WTC11 (cell line): Measurements from ENCODE around the gene WDR62. TPM values are rescaled to one million over a fixed set of nuclear protein-coding genes. Genes with fewer than 3 reads are reported as not detected.

ENCODE experiments used
- ATAC-seq: fragments of 200-7000 bp; cut with Tn5 transposase; 2 replicates; pipeline ENCODE4 v1.10.0; 2021; ENCODE audit warnings: mild to moderate bottlenecking, moderate library complexity
- CTCF ChIA-PET: fragments of 300-600 bp; sonication (Branson Sonifier 250); formaldehyde crosslinking; loops from one replicate; lab custom pipeline; 2021; ENCODE audit warnings: antibody characterized with exemption; lab: Charles Lee
- POLR2A ChIA-PET: fragments of 350-600 bp; sonication (Branson Sonifier 250); formaldehyde crosslinking; loops from one replicate; lab custom pipeline; 2021; ENCODE audit warnings: antibody characterized with exemption; lab: Charles Lee
- DNase-seq: peaks from one replicate; pipeline ENCODE4 v3.0.0; 2021; ENCODE audit warnings: low spot score
- H3K27ac Mint-ChIP-seq: 2 replicates; pipeline ENCODE4 v1.8.0; 2021; ENCODE audit warnings: mixed read lengths
- H3K27me3 Mint-ChIP-seq: 2 replicates; pipeline ENCODE4 v1.8.0; 2021; ENCODE audit warnings: low read depth, mild to moderate bottlenecking, moderate library complexity, mixed read lengths
- H3K36me3 Mint-ChIP-seq: 2 replicates; pipeline ENCODE4 v1.8.0; 2021; ENCODE audit warnings: mixed read lengths
- H3K4me1 Mint-ChIP-seq: 2 replicates; pipeline ENCODE4 v1.8.0; 2022; ENCODE audit warnings: mixed read lengths
- H3K4me3 Mint-ChIP-seq: 2 replicates; pipeline ENCODE4 v1.8.0; 2021; ENCODE audit warnings: mild to moderate bottlenecking, moderate library complexity, mixed read lengths
- H3K9me3 Mint-ChIP-seq: 2 replicates; pipeline ENCODE4 v1.8.0; 2021; ENCODE audit warnings: mixed read lengths
- CREM ChIP-seq: sonication (generic); formaldehyde crosslinking; IDR thresholded peaks from 2 replicates; pipeline ENCODE4 v1.8.1; 2022; ENCODE audit warnings: mild to moderate bottlenecking, missing genetic modification reagents, moderate library complexity
- FOXP1 ChIP-seq: sonication (generic); formaldehyde crosslinking; IDR thresholded peaks from 2 replicates; pipeline ENCODE4 v1.8.0; 2022; ENCODE audit warnings: missing genetic modification reagents, mild to moderate bottlenecking, moderate library complexity, borderline replicate concordance
- IRF2 ChIP-seq: sonication (generic); formaldehyde crosslinking; IDR thresholded peaks from 2 replicates; pipeline ENCODE4 v1.8.0; 2022; ENCODE audit warnings: low read depth, missing genetic modification reagents, borderline replicate concordance
- JAZF1 ChIP-seq: fragments of 250-450 bp; sonication (Bioruptor Pico); IDR thresholded peaks from 2 replicates; pipeline ENCODE4 v1.9.0; 2021; ENCODE audit warnings: moderate library complexity, mild to moderate bottlenecking, inconsistent platforms
- JUN ChIP-seq: sonication (generic); formaldehyde crosslinking; IDR thresholded peaks from 2 replicates; pipeline ENCODE4 v1.8.0; 2023; ENCODE audit warnings: mild to moderate bottlenecking, missing genetic modification reagents
- NFE2L1 ChIP-seq: sonication (generic); formaldehyde crosslinking; IDR thresholded peaks from 2 replicates; pipeline ENCODE4 v1.8.1; 2023; ENCODE audit warnings: missing genetic modification reagents
- PRRX2 ChIP-seq: fragments of 250-450 bp; sonication (Bioruptor Pico); IDR thresholded peaks from 2 replicates; pipeline ENCODE4 v1.8.0; 2021; ENCODE audit warnings: mild to moderate bottlenecking
- TEAD1 ChIP-seq: sonication (generic); formaldehyde crosslinking; IDR thresholded peaks from 2 replicates; pipeline ENCODE4 v1.8.0; 2022; ENCODE audit warnings: mild to moderate bottlenecking, missing genetic modification reagents
- ZNF317 ChIP-seq: sonication (generic); formaldehyde crosslinking; IDR thresholded peaks from 2 replicates; pipeline ENCODE4 v1.8.1; 2023; ENCODE audit warnings: low read depth, mild to moderate bottlenecking, moderate library complexity, missing genetic modification reagents, borderline replicate concordance
- ZNF423 ChIP-seq: fragments of 250-450 bp; sonication (Bioruptor Pico); IDR thresholded peaks from 2 replicates; pipeline ENCODE4 v2.1.2; 2022; ENCODE audit warnings: mild to moderate bottlenecking, moderate library complexity
- ZNF671 ChIP-seq: fragments of 250-450 bp; sonication (Bioruptor Pico); IDR thresholded peaks from 2 replicates; pipeline ENCODE4 v1.8.0; 2021; ENCODE audit warnings: mild to moderate bottlenecking
- total RNA-seq: library from RNA; stranded (reverse); gene quantifications from 3 replicates; pipeline ENCODE4 v1.2.3, GENCODE V29; 2021
- TF ChIP-seq, protein P1 (sequence below): fragments of 250-450 bp; sonication (Bioruptor Pico); conservative IDR thresholded peaks from 2 replicates; pipeline ENCODE4 v1.9.0; 2021; ENCODE audit warnings: mild to moderate bottlenecking
- TF ChIP-seq, protein P2 (sequence below): fragments of 250-450 bp; sonication (Bioruptor Pico); IDR thresholded peaks from 2 replicates; pipeline ENCODE4 v1.8.0; 2021; ENCODE audit warnings: mild to moderate bottlenecking
- TF ChIP-seq, protein P3 (sequence below): sonication (generic); formaldehyde crosslinking; IDR thresholded peaks from 2 replicates; pipeline ENCODE4 v1.8.0; 2022; ENCODE audit warnings: mild to moderate bottlenecking, missing genetic modification reagents
- TF ChIP-seq, protein P4 (sequence below): sonication (generic); formaldehyde crosslinking; IDR thresholded peaks from 2 replicates; pipeline ENCODE4 v1.8.1; 2023; ENCODE audit warnings: mild to moderate bottlenecking, missing genetic modification reagents, borderline replicate concordance
- TF ChIP-seq, protein P5 (sequence below): sonication (generic); formaldehyde crosslinking; IDR thresholded peaks from 2 replicates; pipeline ENCODE4 v1.8.0; 2022; ENCODE audit warnings: mild to moderate bottlenecking, missing genetic modification reagents
- TF ChIP-seq, protein P6 (sequence below): fragments of 250-450 bp; sonication (Bioruptor Pico); IDR thresholded peaks from 2 replicates; pipeline ENCODE4 v1.9.0; 2021; ENCODE audit warnings: moderate library complexity, mild to moderate bottlenecking, inconsistent platforms, borderline replicate concordance

The WDR62 gene
- total RNA-seq, 1 experiment from 2014 or later: 40.0 TPM

DNA sequence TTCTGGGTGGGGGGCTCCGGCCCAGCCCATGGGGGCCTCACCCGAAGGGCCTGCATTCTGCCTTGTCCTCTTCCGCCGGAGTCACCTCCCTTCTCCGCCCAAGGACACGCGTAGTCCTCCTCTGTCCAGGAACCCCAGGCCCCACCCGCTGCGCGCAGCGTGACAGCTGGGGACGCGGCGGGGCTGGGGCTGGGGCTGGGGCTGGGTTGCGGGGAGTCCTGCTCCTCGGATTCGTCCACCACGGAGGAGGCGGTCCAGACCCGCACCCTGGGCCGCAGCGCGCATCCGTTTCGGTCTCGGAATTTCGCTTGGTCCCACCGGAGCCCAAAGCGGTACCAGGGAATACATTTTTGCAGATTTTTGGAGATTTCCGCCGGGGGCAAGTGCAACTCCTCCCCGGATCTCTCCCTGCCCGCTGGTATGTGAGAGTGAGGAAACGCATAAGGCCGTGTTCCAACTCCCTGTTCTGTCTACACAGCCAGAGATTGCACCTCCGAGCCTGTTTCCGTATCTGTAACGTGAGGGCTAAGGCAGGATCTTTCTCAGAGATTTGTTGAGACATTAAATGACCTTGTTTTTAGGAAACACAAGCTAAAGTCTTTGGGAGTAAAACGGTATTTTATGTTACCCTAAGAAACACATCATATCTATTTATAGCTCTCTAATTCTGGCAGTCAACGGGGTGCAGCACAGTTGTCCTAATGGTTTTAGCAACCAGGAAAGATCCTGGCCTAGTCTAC lies 97.8 kb downstream of the WDR62 start, which contains the start of gene COX7A1:
TSS of gene COX7A1 (minus strand) at position 96 of the 740 bp plus-strand sequence. CDS start at position 56, 40 bp downstream.
- ChIA-PET CTCF (interaction anchor here (0.7 to 2.6 kb wide), 3 partner anchors 24 to 55 kb away, joined by 3 to 11 read pairs (median 3); no protein-coding TSS in a partner anchor), POLR2A (no interaction called here)
- peak; percentile 55 for ATAC-seq
- Mint-ChIP-seq H3K4me1 (peaks cover 28% of the 10 kb centered on the region), H3K4me3 (no peak within 1 kb of the TSS), H3K9me3 (no peaks in the 10 kb centered on the region), H3K36me3 (peaks cover 26% of the 10 kb centered on the region), H3K27ac (peak within 1 kb of the TSS; percentile 49; the same call in 1 of the 2 replicates), H3K27me3 (no peaks in the 10 kb centered on the region)
- TF ChIP-seq, protein P1, sequence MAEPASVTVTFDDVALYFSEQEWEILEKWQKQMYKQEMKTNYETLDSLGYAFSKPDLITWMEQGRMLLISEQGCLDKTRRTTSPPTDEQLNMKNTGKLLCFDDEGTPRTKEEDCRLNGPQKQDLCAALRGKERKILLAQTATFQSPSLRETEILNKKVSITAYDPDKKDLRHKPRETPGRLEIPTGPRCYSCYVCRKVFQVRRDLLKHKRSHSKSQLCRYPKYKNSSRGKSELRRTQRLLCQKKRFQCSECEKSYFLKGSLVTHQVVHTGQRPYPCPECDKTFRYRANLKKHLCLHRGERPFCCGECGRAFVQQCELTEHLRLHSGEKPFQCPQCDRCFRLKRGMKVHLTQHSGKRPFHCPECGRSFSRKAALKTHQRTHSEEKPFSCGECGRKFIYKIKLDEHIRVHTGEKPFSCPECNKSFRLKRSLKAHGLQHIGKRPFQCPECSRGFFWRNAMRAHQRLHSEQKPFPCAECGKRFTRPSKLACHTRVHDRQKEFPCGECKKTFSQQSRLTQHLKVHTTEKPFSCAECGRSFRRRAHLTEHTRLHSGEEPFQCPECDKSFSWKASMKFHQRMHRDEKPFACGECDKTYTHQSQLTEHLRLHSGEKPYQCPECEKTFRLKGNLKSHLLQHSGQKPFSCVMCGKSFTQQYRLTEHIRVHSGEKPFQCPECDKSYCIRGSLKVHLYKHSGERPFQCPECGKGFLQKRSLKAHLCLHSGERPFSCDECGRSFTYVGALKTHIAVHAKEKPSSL (CRISPR knock-in tag): no peak
- TF ChIP-seq TEAD1 (CRISPR knock-in tag) (no peak), JUN (CRISPR knock-in tag) (no peak), IRF2 (no peak), CREM (CRISPR knock-in tag) (no peak), JAZF1 (CRISPR knock-in tag) (no peak), ZNF423 (CRISPR knock-in tag) (no peak)
- TF ChIP-seq, protein P2, sequence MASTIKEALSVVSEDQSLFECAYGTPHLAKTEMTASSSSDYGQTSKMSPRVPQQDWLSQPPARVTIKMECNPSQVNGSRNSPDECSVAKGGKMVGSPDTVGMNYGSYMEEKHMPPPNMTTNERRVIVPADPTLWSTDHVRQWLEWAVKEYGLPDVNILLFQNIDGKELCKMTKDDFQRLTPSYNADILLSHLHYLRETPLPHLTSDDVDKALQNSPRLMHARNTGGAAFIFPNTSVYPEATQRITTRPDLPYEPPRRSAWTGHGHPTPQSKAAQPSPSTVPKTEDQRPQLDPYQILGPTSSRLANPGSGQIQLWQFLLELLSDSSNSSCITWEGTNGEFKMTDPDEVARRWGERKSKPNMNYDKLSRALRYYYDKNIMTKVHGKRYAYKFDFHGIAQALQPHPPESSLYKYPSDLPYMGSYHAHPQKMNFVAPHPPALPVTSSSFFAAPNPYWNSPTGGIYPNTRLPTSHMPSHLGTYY (CRISPR knock-in tag): no peak
- TF ChIP-seq, protein P3, sequence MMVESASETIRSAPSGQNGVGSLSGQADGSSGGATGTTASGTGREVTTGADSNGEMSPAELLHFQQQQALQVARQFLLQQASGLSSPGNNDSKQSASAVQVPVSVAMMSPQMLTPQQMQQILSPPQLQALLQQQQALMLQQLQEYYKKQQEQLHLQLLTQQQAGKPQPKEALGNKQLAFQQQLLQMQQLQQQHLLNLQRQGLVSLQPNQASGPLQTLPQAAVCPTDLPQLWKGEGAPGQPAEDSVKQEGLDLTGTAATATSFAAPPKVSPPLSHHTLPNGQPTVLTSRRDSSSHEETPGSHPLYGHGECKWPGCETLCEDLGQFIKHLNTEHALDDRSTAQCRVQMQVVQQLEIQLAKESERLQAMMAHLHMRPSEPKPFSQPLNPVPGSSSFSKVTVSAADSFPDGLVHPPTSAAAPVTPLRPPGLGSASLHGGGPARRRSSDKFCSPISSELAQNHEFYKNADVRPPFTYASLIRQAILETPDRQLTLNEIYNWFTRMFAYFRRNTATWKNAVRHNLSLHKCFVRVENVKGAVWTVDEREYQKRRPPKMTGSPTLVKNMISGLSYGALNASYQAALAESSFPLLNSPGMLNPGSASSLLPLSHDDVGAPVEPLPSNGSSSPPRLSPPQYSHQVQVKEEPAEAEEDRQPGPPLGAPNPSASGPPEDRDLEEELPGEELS (CRISPR knock-in tag): no peak
- TF ChIP-seq, protein P4, sequence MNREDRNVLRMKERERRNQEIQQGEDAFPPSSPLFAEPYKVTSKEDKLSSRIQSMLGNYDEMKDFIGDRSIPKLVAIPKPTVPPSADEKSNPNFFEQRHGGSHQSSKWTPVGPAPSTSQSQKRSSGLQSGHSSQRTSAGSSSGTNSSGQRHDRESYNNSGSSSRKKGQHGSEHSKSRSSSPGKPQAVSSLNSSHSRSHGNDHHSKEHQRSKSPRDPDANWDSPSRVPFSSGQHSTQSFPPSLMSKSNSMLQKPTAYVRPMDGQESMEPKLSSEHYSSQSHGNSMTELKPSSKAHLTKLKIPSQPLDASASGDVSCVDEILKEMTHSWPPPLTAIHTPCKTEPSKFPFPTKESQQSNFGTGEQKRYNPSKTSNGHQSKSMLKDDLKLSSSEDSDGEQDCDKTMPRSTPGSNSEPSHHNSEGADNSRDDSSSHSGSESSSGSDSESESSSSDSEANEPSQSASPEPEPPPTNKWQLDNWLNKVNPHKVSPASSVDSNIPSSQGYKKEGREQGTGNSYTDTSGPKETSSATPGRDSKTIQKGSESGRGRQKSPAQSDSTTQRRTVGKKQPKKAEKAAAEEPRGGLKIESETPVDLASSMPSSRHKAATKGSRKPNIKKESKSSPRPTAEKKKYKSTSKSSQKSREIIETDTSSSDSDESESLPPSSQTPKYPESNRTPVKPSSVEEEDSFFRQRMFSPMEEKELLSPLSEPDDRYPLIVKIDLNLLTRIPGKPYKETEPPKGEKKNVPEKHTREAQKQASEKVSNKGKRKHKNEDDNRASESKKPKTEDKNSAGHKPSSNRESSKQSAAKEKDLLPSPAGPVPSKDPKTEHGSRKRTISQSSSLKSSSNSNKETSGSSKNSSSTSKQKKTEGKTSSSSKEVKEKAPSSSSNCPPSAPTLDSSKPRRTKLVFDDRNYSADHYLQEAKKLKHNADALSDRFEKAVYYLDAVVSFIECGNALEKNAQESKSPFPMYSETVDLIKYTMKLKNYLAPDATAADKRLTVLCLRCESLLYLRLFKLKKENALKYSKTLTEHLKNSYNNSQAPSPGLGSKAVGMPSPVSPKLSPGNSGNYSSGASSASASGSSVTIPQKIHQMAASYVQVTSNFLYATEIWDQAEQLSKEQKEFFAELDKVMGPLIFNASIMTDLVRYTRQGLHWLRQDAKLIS: no peak
- TF ChIP-seq, protein P5, sequence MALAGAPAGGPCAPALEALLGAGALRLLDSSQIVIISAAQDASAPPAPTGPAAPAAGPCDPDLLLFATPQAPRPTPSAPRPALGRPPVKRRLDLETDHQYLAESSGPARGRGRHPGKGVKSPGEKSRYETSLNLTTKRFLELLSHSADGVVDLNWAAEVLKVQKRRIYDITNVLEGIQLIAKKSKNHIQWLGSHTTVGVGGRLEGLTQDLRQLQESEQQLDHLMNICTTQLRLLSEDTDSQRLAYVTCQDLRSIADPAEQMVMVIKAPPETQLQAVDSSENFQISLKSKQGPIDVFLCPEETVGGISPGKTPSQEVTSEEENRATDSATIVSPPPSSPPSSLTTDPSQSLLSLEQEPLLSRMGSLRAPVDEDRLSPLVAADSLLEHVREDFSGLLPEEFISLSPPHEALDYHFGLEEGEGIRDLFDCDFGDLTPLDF (CRISPR knock-in tag): no peak
- DNase-seq: no peak

DNA sequence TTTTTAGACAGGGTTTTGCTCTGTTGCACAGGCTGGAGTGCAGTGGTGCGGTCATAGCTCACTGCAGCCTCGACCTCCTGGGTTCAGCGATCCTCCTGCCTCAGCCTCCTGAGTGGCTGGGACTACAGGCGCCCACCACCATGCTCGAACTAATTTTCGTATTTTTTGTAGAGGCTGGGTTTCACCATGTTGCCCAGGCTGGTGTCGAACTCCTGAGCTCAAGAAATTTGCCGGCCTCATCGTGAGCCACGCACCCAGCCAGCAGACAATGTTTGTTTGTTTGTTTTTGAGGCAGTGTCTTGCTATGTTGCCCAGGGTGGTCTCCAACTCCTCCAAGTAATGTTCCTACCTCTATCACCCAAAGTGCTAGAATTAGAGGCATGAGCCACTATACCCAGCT lies 98.4 kb downstream of the WDR62 start:
- ATAC-seq: no peak
- Mint-ChIP-seq H3K36me3 (peaks cover 22% of the 10 kb centered on the region), H3K9me3 (no peaks in the 10 kb centered on the region), H3K4me3 (no peak overlapping the region), H3K4me1 (peaks cover 34% of the 10 kb centered on the region), H3K27me3 (no peaks in the 10 kb centered on the region), H3K27ac (no peak overlapping the region)
- no peak for TF ChIP-seq PRRX2 (CRISPR knock-in tag)
- no peak for TF ChIP-seq FOXP1 (CRISPR knock-in tag)
- no peak for TF ChIP-seq NFE2L1 (CRISPR knock-in tag)
- no peak for TF ChIP-seq ZNF671
- TF ChIP-seq ZNF317 (CRISPR knock-in tag): no peak
- TF ChIP-seq, protein P6, sequence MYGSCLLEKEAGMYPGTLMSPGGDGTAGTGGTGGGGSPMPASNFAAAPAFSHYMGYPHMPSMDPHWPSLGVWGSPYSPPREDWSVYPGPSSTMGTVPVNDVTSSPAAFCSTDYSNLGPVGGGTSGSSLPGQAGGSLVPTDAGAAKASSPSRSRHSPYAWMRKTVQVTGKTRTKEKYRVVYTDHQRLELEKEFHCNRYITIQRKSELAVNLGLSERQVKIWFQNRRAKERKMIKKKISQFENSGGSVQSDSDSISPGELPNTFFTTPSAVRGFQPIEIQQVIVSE (CRISPR knock-in tag): no peak
- no peak for DNase-seq
- ChIA-PET CTCF (interaction anchor here (0.7 to 0.8 kb wide), 2 partner anchors 25 to 55 kb away, joined by 3 read pairs; no protein-coding TSS in a partner anchor), POLR2A (no interaction called here)
